K562 (cell line): ENCODE data around the gene MICOS13. TPM values are rescaled to one million over a fixed set of nuclear protein-coding genes. Genes with fewer than 3 reads are reported as not detected.

ENCODE experiments used
- CBX1 ChIP-seq: sonication (generic); IDR thresholded peaks from 2 replicates; pipeline ENCODE4 v1.6.1; 2016; ENCODE audit warnings: antibody characterized with exemption, low read depth, mild to moderate bottlenecking
- CTCFL ChIP-seq: IDR thresholded peaks from 2 replicates; pipeline ENCODE4 v1.6.1; 2011; ENCODE audit warnings: borderline replicate concordance, low read depth, mild to moderate bottlenecking, moderate library complexity, low read length; ENCODE audit not compliant: insufficient read depth, poor library complexity, severe bottlenecking
- HNRNPK ChIP-seq: fragments of 200-400 bp; formaldehyde crosslinking; IDR thresholded peaks from one replicate; pipeline ENCODE4 v1.6.1; 2018; ENCODE audit warnings: mild to moderate bottlenecking, low read depth, low read length; ENCODE audit not compliant: poor library complexity, severe bottlenecking
- ID3 ChIP-seq, 2 experiments: fragments of 250-450 bp in 1 of 2; fragments of 450-650 bp in 1 of 2; sonication (Bioruptor Pico) in 1 of 2; IDR thresholded peaks; 2 replicates each; pipeline versions ENCODE4 v1.6.1 to v1.8.0; 2016 to 2021; ENCODE audit warnings: mild to moderate bottlenecking in 2 of 2, moderate library complexity in 2 of 2, missing compliant biosample characterization in 1 of 2, missing genetic modification characterization in 1 of 2
- NR2C1 ChIP-seq, 2 experiments: fragments of 450-650 bp; IDR thresholded peaks; 2 replicates each; pipeline ENCODE4 v1.6.1; 2017; ENCODE audit warnings: mild to moderate bottlenecking in 2 of 2, antibody characterized with exemption in 1 of 2, inconsistent platforms in 1 of 2, missing compliant biosample characterization in 1 of 2, missing genetic modification characterization in 1 of 2
- NR2C2 ChIP-seq, 2 experiments: fragments of 200-800 bp in 1 of 2; sonication (Bioruptor generic) in 1 of 2; sonication (generic) in 1 of 2; formaldehyde crosslinking in 1 of 2; IDR thresholded peaks; 2 replicates each; pipeline versions ENCODE4 v1.6.1 to v1.8.0; 2016 to 2022; ENCODE audit warnings: mild to moderate bottlenecking in 1 of 2, missing compliant biosample characterization in 1 of 2, missing genetic modification characterization in 1 of 2, missing genetic modification reagents in 1 of 2
- PCBP2 ChIP-seq: fragments of 200-400 bp; formaldehyde crosslinking; IDR thresholded peaks from 2 replicates; pipeline ENCODE4 v1.6.1; 2018; ENCODE audit warnings: low read length, low read depth, mild to moderate bottlenecking, moderate library complexity; ENCODE audit not compliant: poor library complexity, severe bottlenecking
- PML ChIP-seq: IDR thresholded peaks from 2 replicates; pipeline ENCODE4 v1.6.1; 2012; ENCODE audit warnings: low read length, inconsistent platforms
- PRDM10 ChIP-seq: fragments of 450-650 bp; IDR thresholded peaks from 2 replicates; pipeline ENCODE4 v1.6.1; 2018; ENCODE audit not compliant: partially characterized antibody
- STAG1 ChIP-seq: sonication (generic); formaldehyde crosslinking; IDR thresholded peaks from 2 replicates; pipeline ENCODE4 v1.5.0; 2020; ENCODE audit warnings: missing genetic modification reagents, borderline replicate concordance
- ZBTB8A ChIP-seq: fragments of 450-650 bp; IDR thresholded peaks from 2 replicates; pipeline ENCODE4 v1.6.1; 2018; ENCODE audit warnings: mild to moderate bottlenecking, moderate library complexity; ENCODE audit not compliant: partially characterized antibody
- ZKSCAN3 ChIP-seq: fragments of 250-450 bp; sonication (Bioruptor Pico); IDR thresholded peaks from 2 replicates; pipeline ENCODE4 v1.4.0; 2020
- ZNF76 ChIP-seq: fragments of 250-450 bp; sonication (Bioruptor Pico); IDR thresholded peaks from 2 replicates; pipeline ENCODE4 v1.4.0; 2020; ENCODE audit warnings: mild to moderate bottlenecking, moderate library complexity, borderline replicate concordance
- polyA plus RNA-seq, 8 experiments: library from polyadenylated mRNA; depleted of rRNA in 4 of 8; stranded (reverse) in 5 of 8; unstranded in 3 of 8; fragments of >200 nt; fragmentation: Nextera tagmentation in 2 of 8; fragmentation: Illumina TruSeq in 1 of 8; extraction: Ambion mirVana in 2 of 8; extraction: Trizol in 1 of 8; gene quantifications; 2 replicates each; pipeline versions ENCODE4 v1.2.1 to v1.2.3, GENCODE V29; 2011 to 2014; ENCODE audit warnings: inconsistent platforms in 1 of 8, missing spikeins in 1 of 8
- total RNA-seq, 7 experiments: library from RNA; depleted of rRNA in 6 of 7; stranded (reverse); fragments of >200 nt in 6 of 7; fragmentation: Illumina TruSeq in 2 of 7; extraction: Trizol in 2 of 7; gene quantifications; 2 replicates each; pipeline versions ENCODE4 v1.2.1 to v1.2.3, GENCODE V29; 2011 to 2021; ENCODE audit warnings: low replicate concordance in 1 of 7

MICOS13 gene
- total and polyA plus RNA-seq, 9 of the 15 experiments (the other 6 are each of a cell fraction or from before 2014, with no cell fraction given) = 15.5 to 220 (median 49.4) TPM

DNA sequence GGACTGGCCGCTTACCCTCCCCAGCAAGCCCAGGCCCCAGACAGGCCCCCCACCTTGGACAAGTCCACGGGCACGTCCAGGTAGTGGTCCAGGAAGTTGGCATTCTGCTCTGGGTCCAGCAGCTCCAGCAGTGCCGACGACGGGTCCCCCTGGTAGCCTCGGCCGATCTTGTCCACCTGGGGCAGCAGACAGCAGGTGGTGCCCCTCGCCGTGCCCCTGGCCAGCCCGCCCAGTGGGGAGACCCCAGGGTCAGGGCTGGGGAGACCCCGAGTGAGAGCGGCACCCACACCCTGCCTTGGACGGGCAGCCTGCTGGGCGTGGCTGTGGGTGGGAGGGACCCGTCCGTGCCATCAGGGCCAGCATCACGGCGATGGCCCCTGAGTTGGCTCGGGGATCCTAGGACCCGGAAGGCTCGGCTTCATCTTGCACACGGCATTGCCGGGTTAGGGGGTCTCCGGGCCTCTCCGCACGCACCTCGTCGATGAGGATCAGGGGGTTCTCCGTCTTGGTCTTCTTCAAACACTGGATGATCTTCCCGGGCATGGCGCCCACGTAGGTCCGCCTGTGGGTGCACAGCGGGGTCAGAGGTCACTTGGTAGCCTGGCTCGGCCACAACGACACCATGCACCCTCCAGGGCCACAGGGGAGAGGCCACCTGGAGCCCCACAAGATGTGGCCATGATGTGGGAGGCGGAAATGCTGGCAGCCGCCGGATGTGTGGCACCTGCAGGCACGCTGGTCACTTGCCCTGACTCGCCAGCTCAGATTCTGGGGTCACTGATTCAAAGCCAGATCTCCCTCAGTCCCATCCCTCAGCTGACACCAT, 16.1 kb upstream of the MICOS13 start (continued):
- no peak for TF ChIP-seq CTCFL
- TF ChIP-seq NR2C2 (CRISPR knock-in tag; IDR thresholded peaks at IDR 0.05) = no peak
- TF ChIP-seq NR2C2 (tag; IDR thresholded peaks at IDR 0.05) = peak; percentile 45; the same call in 1 of the 2 replicates
- 0 out of 2 replicates have a peak, but pooled peaks have one; percentile 9 for TF ChIP-seq PML
- peak; percentile 50 for TF ChIP-seq NR2C1 (IDR thresholded peaks at IDR 0.05)
- peak; percentile 40; the same call in 1 of the 2 replicates for TF ChIP-seq NR2C1 (tag; IDR thresholded peaks at IDR 0.05)
- TF ChIP-seq ZNF76 (CRISPR knock-in tag) = no peak
- no peak for TF ChIP-seq PCBP2
- no peak for TF ChIP-seq STAG1 (CRISPR knock-in tag)
- TF ChIP-seq PRDM10 = no peak
- TF ChIP-seq CBX1 = 0 out of 2 replicates have a peak, but pooled peaks have one; percentile 5
- no peak for TF ChIP-seq ZKSCAN3 (CRISPR knock-in tag)
- no peak for TF ChIP-seq HNRNPK
- TF ChIP-seq ID3 (CRISPR knock-in tag; IDR thresholded peaks at IDR 0.05) = no peak
- TF ChIP-seq ID3 (tag; IDR thresholded peaks at IDR 0.05) = no peak
- no peak for TF ChIP-seq ZBTB8A
